Measurements from ENCODE around the gene PRXL2A.
"Not testable (repeated sequence)": the region's sequence is repeated elsewhere in the genome, so short reads cannot be mapped to it uniquely, and the experiment has no call there.

The PRXL2A gene

GRCh38 chr10:80470266-80470665, 61.9 kb downstream of the PRXL2A start:
- no peak overlapping the region for H3K27ac ChIP-seq (ENCODE audit: low read depth, low read length)
- H3K4me1 ChIP-seq (ENCODE audit: control insufficient read depth, insufficient read depth, low read length, unreplicated experiment) = peaks cover 55% of the 10 kb centered on the region
- H3K79me2 ChIP-seq (ENCODE audit: control insufficient read depth, insufficient read depth, low read length, unreplicated experiment) = peaks cover 54% of the 10 kb centered on the region
- no peaks in the 10 kb centered on the region for H3K27me3 ChIP-seq (ENCODE audit: insufficient read depth, low read length)
- H3K36me3 ChIP-seq (ENCODE audit: insufficient read depth, low read length) = no peaks in the 10 kb centered on the region
- no peak overlapping the region for H3K4me3 ChIP-seq (ENCODE audit: low read depth, low read length)
- H2AFZ ChIP-seq (ENCODE audit: low read length, unreplicated experiment) = no peak overlapping the region

GRCh38 chr10:80471001-80471400, 62.6 kb downstream of the PRXL2A start:
- no peak overlapping the region; the same call in 1 of the 2 replicates for H3K27ac ChIP-seq (ENCODE audit: low read depth, low read length)
- H3K4me1 ChIP-seq (ENCODE audit: control insufficient read depth, insufficient read depth, low read length, unreplicated experiment) = peaks cover 51% of the 10 kb centered on the region
- H3K79me2 ChIP-seq (ENCODE audit: control insufficient read depth, insufficient read depth, low read length, unreplicated experiment) = peaks cover 54% of the 10 kb centered on the region

GRCh38 chr10:80471715-80472233, 63.4 kb downstream of the PRXL2A start:
- no peaks in the 10 kb centered on the region; the same call in 1 of the 2 replicates for H3K36me3 ChIP-seq (ENCODE audit: insufficient read depth, low read length)
- H2AFZ ChIP-seq (ENCODE audit: low read length, unreplicated experiment) = no peak overlapping the region
- H3K4me1 ChIP-seq (ENCODE audit: control insufficient read depth, insufficient read depth, low read length, unreplicated experiment) = peaks cover 53% of the 10 kb centered on the region
- peak overlapping the region; percentile 81 for H3K27ac ChIP-seq (ENCODE audit: low read depth, low read length)
- peaks cover 49% of the 10 kb centered on the region for H3K79me2 ChIP-seq (ENCODE audit: control insufficient read depth, insufficient read depth, low read length, unreplicated experiment)
- H3K27me3 ChIP-seq (ENCODE audit: insufficient read depth, low read length) = no peaks in the 10 kb centered on the region
- H3K4me3 ChIP-seq (ENCODE audit: low read depth, low read length) = no peak overlapping the region

More at GRCh38 chr10:80471001-80471400, 62.6 kb downstream of the PRXL2A start:
- Histone ChIP-seq H3K36me3 (ENCODE audit: insufficient read depth, low read length) (no peaks in the 10 kb centered on the region), H3K4me3 (ENCODE audit: low read depth, low read length) (no peak overlapping the region), H2AFZ (ENCODE audit: low read length, unreplicated experiment) (no peak overlapping the region), H3K27me3 (ENCODE audit: insufficient read depth, low read length) (no peaks in the 10 kb centered on the region)

- H3K79me2 ChIP-seq (ENCODE audit: control insufficient read depth, insufficient read depth, low read length, unreplicated experiment) = peaks cover 49% of the 10 kb centered on the region
- no peaks in the 10 kb centered on the region; the same call in 1 of the 2 replicates for H3K36me3 ChIP-seq (ENCODE audit: insufficient read depth, low read length)
- H3K4me1 ChIP-seq (ENCODE audit: control insufficient read depth, insufficient read depth, low read length, unreplicated experiment) = peaks cover 59% of the 10 kb centered on the region
- H2AFZ ChIP-seq (ENCODE audit: low read length, unreplicated experiment) = no peak overlapping the region
- peak overlapping the region; percentile 81 for H3K27ac ChIP-seq (ENCODE audit: low read depth, low read length)
- H3K27me3 ChIP-seq (ENCODE audit: insufficient read depth, low read length) = no peaks in the 10 kb centered on the region
- H3K4me3 ChIP-seq (ENCODE audit: low read depth, low read length) = no peak overlapping the region
Observed at GRCh38 chr10:80472234-80473095, 64.1 kb downstream of the PRXL2A start.

- Histone ChIP-seq H3K4me3 (ENCODE audit: low read depth, low read length) (no peak overlapping the region), H3K4me1 (ENCODE audit: control insufficient read depth, insufficient read depth, low read length, unreplicated experiment) (peaks cover 54% of the 10 kb centered on the region), H2AFZ (ENCODE audit: low read length, unreplicated experiment) (no peak overlapping the region), H3K36me3 (ENCODE audit: insufficient read depth, low read length) (no peaks in the 10 kb centered on the region; the same call in 1 of the 2 replicates), H3K79me2 (ENCODE audit: control insufficient read depth, insufficient read depth, low read length, unreplicated experiment) (peaks cover 43% of the 10 kb centered on the region), H3K27me3 (ENCODE audit: insufficient read depth, low read length) (no peaks in the 10 kb centered on the region), H3K27ac (ENCODE audit: low read depth, low read length) (peak overlapping the region; percentile 81)
Observed at GRCh38 chr10:80473096-80473657, 64.8 kb downstream of the PRXL2A start.

- no peaks in the 10 kb centered on the region for H3K27me3 ChIP-seq (ENCODE audit: insufficient read depth, low read length)
- H3K4me1 ChIP-seq (ENCODE audit: control insufficient read depth, insufficient read depth, low read length, unreplicated experiment) = peaks cover 52% of the 10 kb centered on the region
- no peak overlapping the region for H2AFZ ChIP-seq (ENCODE audit: low read length, unreplicated experiment)
- peaks cover 47% of the 10 kb centered on the region for H3K79me2 ChIP-seq (ENCODE audit: control insufficient read depth, insufficient read depth, low read length, unreplicated experiment)
- H3K27ac ChIP-seq (ENCODE audit: low read depth, low read length) = peak overlapping the region; percentile 81
- no peak overlapping the region for H3K4me3 ChIP-seq (ENCODE audit: low read depth, low read length)
- no peaks in the 10 kb centered on the region; the same call in 1 of the 2 replicates for H3K36me3 ChIP-seq (ENCODE audit: insufficient read depth, low read length)
Observed at GRCh38 chr10:80473692-80474596, 65.6 kb downstream of the PRXL2A start.

GRCh38 chr10:80474597-80474910, 66.2 kb downstream of the PRXL2A start:
- H3K27me3 ChIP-seq (ENCODE audit: insufficient read depth, low read length) = no peaks in the 10 kb centered on the region
- no peak overlapping the region for H2AFZ ChIP-seq (ENCODE audit: low read length, unreplicated experiment)
- peak overlapping the region; percentile 81 for H3K27ac ChIP-seq (ENCODE audit: low read depth, low read length)
- H3K36me3 ChIP-seq (ENCODE audit: insufficient read depth, low read length) = no peaks in the 10 kb centered on the region; the same call in 1 of the 2 replicates
- peaks cover 52% of the 10 kb centered on the region for H3K4me1 ChIP-seq (ENCODE audit: control insufficient read depth, insufficient read depth, low read length, unreplicated experiment)
- no peak overlapping the region for H3K4me3 ChIP-seq (ENCODE audit: low read depth, low read length)
- peaks cover 47% of the 10 kb centered on the region for H3K79me2 ChIP-seq (ENCODE audit: control insufficient read depth, insufficient read depth, low read length, unreplicated experiment)

GRCh38 chr10:80474941-80475340, 66.6 kb downstream of the PRXL2A start:
- Histone ChIP-seq H2AFZ (ENCODE audit: low read length, unreplicated experiment) (no peak overlapping the region), H3K27me3 (ENCODE audit: insufficient read depth, low read length) (no peaks in the 10 kb centered on the region), H3K36me3 (ENCODE audit: insufficient read depth, low read length) (no peaks in the 10 kb centered on the region; the same call in 1 of the 2 replicates), H3K79me2 (ENCODE audit: control insufficient read depth, insufficient read depth, low read length, unreplicated experiment) (peaks cover 47% of the 10 kb centered on the region), H3K4me1 (ENCODE audit: control insufficient read depth, insufficient read depth, low read length, unreplicated experiment) (peaks cover 52% of the 10 kb centered on the region), H3K27ac (ENCODE audit: low read depth, low read length) (peak overlapping the region; percentile 81; the same call in 1 of the 2 replicates), H3K4me3 (ENCODE audit: low read depth, low read length) (no peak overlapping the region)

- H2AFZ ChIP-seq (ENCODE audit: low read length, unreplicated experiment); H3K4me3 ChIP-seq (ENCODE audit: low read depth, low read length); H3K36me3 ChIP-seq (ENCODE audit: insufficient read depth, low read length); H3K27ac ChIP-seq (ENCODE audit: low read depth, low read length); H3K27me3 ChIP-seq (ENCODE audit: insufficient read depth, low read length): not testable (repeated sequence)
- peaks cover 41% of the 10 kb centered on the region for H3K79me2 ChIP-seq (ENCODE audit: control insufficient read depth, insufficient read depth, low read length, unreplicated experiment)
- peaks cover 52% of the 10 kb centered on the region for H3K4me1 ChIP-seq (ENCODE audit: control insufficient read depth, insufficient read depth, low read length, unreplicated experiment)
Observed at GRCh38 chr10:80475641-80476040, 67.3 kb downstream of the PRXL2A start.

GRCh38 chr10:80476685-80477084, 68.3 kb downstream of the PRXL2A start:
- Histone ChIP-seq H2AFZ (ENCODE audit: low read length, unreplicated experiment) (no peak overlapping the region), H3K36me3 (ENCODE audit: insufficient read depth, low read length) (no peaks in the 10 kb centered on the region; the same call in 1 of the 2 replicates), H3K27ac (ENCODE audit: low read depth, low read length) (peak overlapping the region; percentile 67; the same call in 1 of the 2 replicates), H3K27me3 (ENCODE audit: insufficient read depth, low read length) (no peaks in the 10 kb centered on the region), H3K4me1 (ENCODE audit: control insufficient read depth, insufficient read depth, low read length, unreplicated experiment) (peaks cover 45% of the 10 kb centered on the region), H3K79me2 (ENCODE audit: control insufficient read depth, insufficient read depth, low read length, unreplicated experiment) (peaks cover 44% of the 10 kb centered on the region), H3K4me3 (ENCODE audit: low read depth, low read length) (no peak overlapping the region)
